ENCODE results near the gene MAPT. TPM values are rescaled to one million over a fixed set of nuclear protein-coding genes. Genes with fewer than 3 reads are reported as not detected.
A peak's percentile ranks its signal among the peaks of the same experiment; 100 is the strongest.

Gene MAPT
- total and polyA plus RNA-seq, 2 of the 13 experiments (the other 11 are each of a cell fraction or from before 2014, with no cell fraction given) = 2.1 to 2.8 TPM

GRCh38 chr17:45935710-45936509 lies 41.6 kb downstream of the MAPT start (continued):
- TF ChIP-seq ZBTB49 (CRISPR knock-in tag; IDR thresholded peaks at IDR 0.05; ENCODE audit: borderline replicate concordance) (no peak; the same call in 1 of the 2 replicates), ZKSCAN5 (CRISPR knock-in tag; IDR thresholded peaks at IDR 0.05) (no peak), ZNF792 (CRISPR knock-in tag; IDR thresholded peaks at IDR 0.05) (peak; percentile 96), ZNF343 (CRISPR knock-in tag; IDR thresholded peaks at IDR 0.05) (no peak), ZNF431 (CRISPR knock-in tag; IDR thresholded peaks at IDR 0.05; ENCODE audit: borderline replicate concordance, low read depth) (no peak; the same call in 1 of the 2 replicates), SRSF9 (IDR thresholded peaks at IDR 0.05; ENCODE audit: borderline replicate concordance, insufficient read depth, low read depth, low read length, poor library complexity, severe bottlenecking) (no peak), ZNF589 (CRISPR knock-in tag; conservative IDR thresholded peaks at IDR 0.05) (peak; percentile 83; the same call in 1 of the 2 replicates), ZNF563 (CRISPR knock-in tag; IDR thresholded peaks at IDR 0.05) (no peak; the same call in 1 of the 2 replicates), ZNF766 (CRISPR knock-in tag; IDR thresholded peaks at IDR 0.05; ENCODE audit: borderline replicate concordance) (peak; percentile 73; the same call in 1 of the 2 replicates), IKZF4 (CRISPR knock-in tag; IDR thresholded peaks at IDR 0.05; ENCODE audit: borderline replicate concordance, low read depth, not compliant biosample characterization) (no peak), ZNF746 (CRISPR knock-in tag; IDR thresholded peaks at IDR 0.05) (peak; percentile 49), DDIT3 (CRISPR knock-in tag; IDR thresholded peaks at IDR 0.05) (no peak), MAZ (IDR thresholded peaks at IDR 0.05; ENCODE audit: borderline replicate concordance, low read depth, low read length) (peak; percentile 54; the same call in 1 of the 2 replicates), MAZ (CRISPR knock-in tag; IDR thresholded peaks at IDR 0.05; ENCODE audit: low read depth) (no peak; the same call in 1 of the 2 replicates)
- TF ChIP-seq, protein P1, sequence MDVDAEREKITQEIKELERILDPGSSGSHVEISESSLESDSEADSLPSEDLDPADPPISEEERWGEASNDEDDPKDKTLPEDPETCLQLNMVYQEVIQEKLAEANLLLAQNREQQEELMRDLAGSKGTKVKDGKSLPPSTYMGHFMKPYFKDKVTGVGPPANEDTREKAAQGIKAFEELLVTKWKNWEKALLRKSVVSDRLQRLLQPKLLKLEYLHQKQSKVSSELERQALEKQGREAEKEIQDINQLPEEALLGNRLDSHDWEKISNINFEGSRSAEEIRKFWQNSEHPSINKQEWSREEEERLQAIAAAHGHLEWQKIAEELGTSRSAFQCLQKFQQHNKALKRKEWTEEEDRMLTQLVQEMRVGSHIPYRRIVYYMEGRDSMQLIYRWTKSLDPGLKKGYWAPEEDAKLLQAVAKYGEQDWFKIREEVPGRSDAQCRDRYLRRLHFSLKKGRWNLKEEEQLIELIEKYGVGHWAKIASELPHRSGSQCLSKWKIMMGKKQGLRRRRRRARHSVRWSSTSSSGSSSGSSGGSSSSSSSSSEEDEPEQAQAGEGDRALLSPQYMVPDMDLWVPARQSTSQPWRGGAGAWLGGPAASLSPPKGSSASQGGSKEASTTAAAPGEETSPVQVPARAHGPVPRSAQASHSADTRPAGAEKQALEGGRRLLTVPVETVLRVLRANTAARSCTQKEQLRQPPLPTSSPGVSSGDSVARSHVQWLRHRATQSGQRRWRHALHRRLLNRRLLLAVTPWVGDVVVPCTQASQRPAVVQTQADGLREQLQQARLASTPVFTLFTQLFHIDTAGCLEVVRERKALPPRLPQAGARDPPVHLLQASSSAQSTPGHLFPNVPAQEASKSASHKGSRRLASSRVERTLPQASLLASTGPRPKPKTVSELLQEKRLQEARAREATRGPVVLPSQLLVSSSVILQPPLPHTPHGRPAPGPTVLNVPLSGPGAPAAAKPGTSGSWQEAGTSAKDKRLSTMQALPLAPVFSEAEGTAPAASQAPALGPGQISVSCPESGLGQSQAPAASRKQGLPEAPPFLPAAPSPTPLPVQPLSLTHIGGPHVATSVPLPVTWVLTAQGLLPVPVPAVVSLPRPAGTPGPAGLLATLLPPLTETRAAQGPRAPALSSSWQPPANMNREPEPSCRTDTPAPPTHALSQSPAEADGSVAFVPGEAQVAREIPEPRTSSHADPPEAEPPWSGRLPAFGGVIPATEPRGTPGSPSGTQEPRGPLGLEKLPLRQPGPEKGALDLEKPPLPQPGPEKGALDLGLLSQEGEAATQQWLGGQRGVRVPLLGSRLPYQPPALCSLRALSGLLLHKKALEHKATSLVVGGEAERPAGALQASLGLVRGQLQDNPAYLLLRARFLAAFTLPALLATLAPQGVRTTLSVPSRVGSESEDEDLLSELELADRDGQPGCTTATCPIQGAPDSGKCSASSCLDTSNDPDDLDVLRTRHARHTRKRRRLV (CRISPR knock-in tag; IDR thresholded peaks at IDR 0.05) = 0 out of 2 replicates have a peak, but pooled peaks have one; percentile 39
- TF ChIP-seq, protein P2, sequence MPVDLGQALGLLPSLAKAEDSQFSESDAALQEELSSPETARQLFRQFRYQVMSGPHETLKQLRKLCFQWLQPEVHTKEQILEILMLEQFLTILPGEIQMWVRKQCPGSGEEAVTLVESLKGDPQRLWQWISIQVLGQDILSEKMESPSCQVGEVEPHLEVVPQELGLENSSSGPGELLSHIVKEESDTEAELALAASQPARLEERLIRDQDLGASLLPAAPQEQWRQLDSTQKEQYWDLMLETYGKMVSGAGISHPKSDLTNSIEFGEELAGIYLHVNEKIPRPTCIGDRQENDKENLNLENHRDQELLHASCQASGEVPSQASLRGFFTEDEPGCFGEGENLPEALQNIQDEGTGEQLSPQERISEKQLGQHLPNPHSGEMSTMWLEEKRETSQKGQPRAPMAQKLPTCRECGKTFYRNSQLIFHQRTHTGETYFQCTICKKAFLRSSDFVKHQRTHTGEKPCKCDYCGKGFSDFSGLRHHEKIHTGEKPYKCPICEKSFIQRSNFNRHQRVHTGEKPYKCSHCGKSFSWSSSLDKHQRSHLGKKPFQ (CRISPR knock-in tag; IDR thresholded peaks at IDR 0.05; ENCODE audit: insufficient replicate concordance) = no peak

Data from HepG2 (cell line).